Endothelial cell of umbilical vein (primary cell): ENCODE measurements around the gene GIT2. TPM values are rescaled to one million over a fixed set of nuclear protein-coding genes. Genes with fewer than 3 reads are reported as not detected.

ENCODE experiments used
- BruUV-seq: library from RNA; stranded (reverse); fragments of 400-500 nt; replicated peaks from 2 replicates; lab custom pipeline; 2021; lab: Mats Ljungman, UMichigan
- CTCF ChIA-PET: fragments of 300-600, 350-600 bp; sonication (Branson Sonifier 250); formaldehyde crosslinking; loops from one replicate; lab custom pipeline; 2021; ENCODE audit warnings: antibody characterized with exemption, inconsistent platforms; lab: Charles Lee
- POLR2A ChIA-PET: fragments of 300-600, 350-600 bp; sonication (Branson Sonifier 250); formaldehyde crosslinking; loops from one replicate; lab custom pipeline; 2021; ENCODE audit warnings: antibody characterized with exemption, inconsistent platforms; lab: Charles Lee
- DNase-seq: peaks from one replicate; pipeline ENCODE4 v3.0.0-alpha.2; 2011; ENCODE audit warnings: low read depth, low spot score
- FAIRE-seq: peaks from 2 replicates; lab custom pipeline; 2011; peaks lifted over from hg19 to GRCh38; lab: Jason Lieb, UNC
- H2AFZ ChIP-seq: 2 replicates; pipeline ENCODE4 v1.6.0; 2012; ENCODE audit warnings: low read depth, low read length, control low read depth, inconsistent platforms
- H3K27ac ChIP-seq: 2 replicates; pipeline ENCODE4 v1.5.1; 2011; ENCODE audit warnings: low read depth, mild to moderate bottlenecking, control low read depth, low read length, moderate library complexity; ENCODE audit not compliant: insufficient read depth
- H3K27me3 ChIP-seq, 2 experiments: 2 replicates each; pipeline versions ENCODE4 v1.6.0 to v1.6.1; 2011; ENCODE audit warnings: low read length in 2 of 2, mixed read lengths in 1 of 2; ENCODE audit not compliant: control insufficient read depth in 2 of 2, insufficient read depth in 2 of 2
- H3K36me3 ChIP-seq, 2 experiments: 2 replicates in 1 of 2; 3 replicates in 1 of 2; pipeline ENCODE4 v1.5.1; 2011; ENCODE audit warnings: low read length in 2 of 2, mild to moderate bottlenecking in 1 of 2, moderate library complexity in 1 of 2; ENCODE audit not compliant: control insufficient read depth in 2 of 2, insufficient read depth in 2 of 2; ENCODE audit errors: extremely low read depth in 1 of 2
- H3K4me1 ChIP-seq: 3 replicates; pipeline ENCODE4 v1.5.1; 2011; ENCODE audit warnings: mild to moderate bottlenecking, low read length; ENCODE audit not compliant: control insufficient read depth, insufficient read depth; ENCODE audit errors: extremely low read depth
- H3K4me2 ChIP-seq: 2 replicates; pipeline ENCODE4 v1.6.1; 2011; ENCODE audit warnings: low read length, control low read depth, mixed read lengths; ENCODE audit not compliant: insufficient read depth
- H3K4me3 ChIP-seq, 3 experiments: fragments of 200-600 bp in 1 of 3; sonication (generic), shearing (Covaris generic) in 1 of 3; replicated peaks in 1 of 3; 2 replicates each; pipeline ENCODE4 v1.5.1; 2011 to 2016; ENCODE audit warnings: control low read depth in 3 of 3, low read length in 3 of 3, mild to moderate bottlenecking in 2 of 3, inconsistent platforms in 1 of 3, low read depth in 1 of 3, moderate library complexity in 1 of 3; ENCODE audit not compliant: insufficient read depth in 1 of 3
- H3K79me2 ChIP-seq: 2 replicates; pipeline ENCODE4 v1.6.0; 2012; ENCODE audit warnings: low read length, inconsistent platforms; ENCODE audit not compliant: control insufficient read depth, insufficient read depth
- H3K9ac ChIP-seq: replicated peaks from 2 replicates; pipeline ENCODE3; 2011; ENCODE audit warnings: low read length, control low read depth; ENCODE audit not compliant: insufficient read depth; ENCODE audit errors: extremely low read depth
- H3K9me1 ChIP-seq: replicated peaks from 3 replicates; pipeline ENCODE4 v1.6.0; 2011; ENCODE audit warnings: mild to moderate bottlenecking, low read length; ENCODE audit not compliant: control insufficient read depth, insufficient read depth; ENCODE audit errors: extremely low read depth
- H3K9me3 ChIP-seq: replicated peaks from 2 replicates; pipeline ENCODE4 v1.5.1; 2012; ENCODE audit warnings: low read length, inconsistent platforms; ENCODE audit not compliant: control insufficient read depth, insufficient read depth
- H4K20me1 ChIP-seq: replicated peaks from 2 replicates; pipeline ENCODE3; 2011; ENCODE audit warnings: mild to moderate bottlenecking, low read length; ENCODE audit not compliant: control insufficient read depth, insufficient read depth; ENCODE audit errors: extremely low read depth
- CTCF ChIP-seq, 2 donors: IDR thresholded peaks; 1 replicate in 1 of 2; 2 replicates in 1 of 2; pipeline ENCODE4 v1.5.1; 2011; ENCODE audit warnings: low read length in 2 of 2, mild to moderate bottlenecking in 2 of 2, moderate library complexity in 2 of 2, control low read depth in 1 of 2, inconsistent platforms in 1 of 2, low read depth in 1 of 2; ENCODE audit not compliant: insufficient read depth in 1 of 2; ENCODE audit errors: extremely low read depth in 1 of 2
- EZH2 ChIP-seq: IDR thresholded peaks from 2 replicates; pipeline ENCODE4 v1.6.1; 2012; ENCODE audit warnings: borderline replicate concordance, low read depth, mild to moderate bottlenecking, moderate library complexity, low read length, inconsistent platforms; ENCODE audit not compliant: severe bottlenecking
- FOS ChIP-seq: IDR thresholded peaks from 2 replicates; pipeline ENCODE4 v1.6.1; 2011; ENCODE audit warnings: mild to moderate bottlenecking, low read length, moderate library complexity, borderline replicate concordance; ENCODE audit not compliant: insufficient read depth
- GATA2 ChIP-seq: IDR thresholded peaks from 2 replicates; pipeline ENCODE4 v1.7.0; 2011; ENCODE audit warnings: low read depth, mild to moderate bottlenecking, moderate library complexity, mixed read lengths, low read length; ENCODE audit not compliant: insufficient read length, insufficient read depth
- JUN ChIP-seq: IDR thresholded peaks from 2 replicates; pipeline ENCODE4 v1.6.1; 2011; ENCODE audit warnings: borderline replicate concordance, low read depth; ENCODE audit not compliant: insufficient read length, insufficient read depth
- MAX ChIP-seq: IDR thresholded peaks from 2 replicates; pipeline ENCODE4 v1.6.1; 2011; ENCODE audit not compliant: insufficient read depth, insufficient read length
- MYC ChIP-seq: IDR thresholded peaks from one replicate; pipeline ENCODE4 v1.6.1; 2011; ENCODE audit warnings: mild to moderate bottlenecking, low read depth, low read length
- POLR2A ChIP-seq: IDR thresholded peaks from 2 replicates; pipeline ENCODE4 v1.6.1; 2012; ENCODE audit warnings: low read depth, mild to moderate bottlenecking, control low read depth, low read length
- POLR2AphosphoS5 ChIP-seq: IDR thresholded peaks from 2 replicates; pipeline ENCODE4 v1.6.1; 2012; ENCODE audit warnings: low read depth, mild to moderate bottlenecking, control low read depth, low read length, moderate library complexity; ENCODE audit not compliant: insufficient read depth
- dilution Hi-C: fragments of 300-500 bp; cut with MboI; formaldehyde crosslinking; loops from one replicate; pipeline ENCODE4 v1.15.0; 2019; ENCODE audit warnings: low sequenced_read_pairs; ENCODE audit not compliant: extremely low pct_ligation_motif_present
- intact Hi-C: fragments of 100-400 bp; cut with micrococcal nuclease; formaldehyde crosslinking; loops from one replicate; pipeline ENCODE4 v1.10.0; 2022
- polyA plus RNA-seq, 4 experiments: library from polyadenylated mRNA; depleted of rRNA in 3 of 4; stranded (reverse) in 3 of 4; unstranded in 1 of 4; fragments of >200 nt; gene quantifications; 2 replicates each; pipeline versions ENCODE4 v1.2.1 to v1.2.3, GENCODE V29; 2011 to 2012; ENCODE audit warnings: missing spikeins in 1 of 4
- total RNA-seq: library from RNA; stranded (reverse); gene quantifications from 2 replicates; pipeline ENCODE4 v1.2.3, GENCODE V29; 2021

Gene GIT2
- total and polyA plus RNA-seq, 2 donors (not counting 3 experiments of a cell fraction or from before 2014, with no cell fraction given): 37.3 to 77.2 TPM

- Histone ChIP-seq H2AFZ (no peak overlapping the region), H3K9me1 (no peaks in the 10 kb centered on the region), H3K4me3 (no peak overlapping the region), H3K4me1 (no peaks in the 10 kb centered on the region), H3K27me3 (no peaks in the 10 kb centered on the region), H3K9me3 (no peaks in the 10 kb centered on the region), H3K27ac (no peak overlapping the region), H4K20me1 (no peaks in the 10 kb centered on the region), H3K4me2 (no peak overlapping the region), H3K36me3 (peaks cover 0 to 5% of the 10 kb centered on the region in 2 experiments), H3K9ac (no peak overlapping the region), H3K79me2 (no peaks in the 10 kb centered on the region)
- POLR2A ChIA-PET: no interaction called here
- TF ChIP-seq MAX (no peak), MYC (no peak), POLR2A (no peak), POLR2AphosphoS5 (no peak), FOS (no peak), EZH2 (no peak), CTCF (IDR thresholded peaks at IDR 0.05; ENCODE audit: extremely low read depth in 1 of 2, insufficient read depth in 1 of 2, low read depth in 1 of 2, low read length in 2 of 2) (no peak), JUN (no peak), GATA2 (no peak)
- BruUV-seq: no TSS peak
- DNase-seq (no peak), FAIRE-seq (no peak)
- intact Hi-C loops: no loop called here
- CTCF ChIA-PET: interaction anchor here (0.8 to 9.7 kb wide), 2 partner anchors 47 to 74 kb away, joined by 3 to 147 read pairs; no protein-coding TSS in a partner anchor
- dilution Hi-C loops: no loop called here
Observed at GRCh38 chr12:109925185-109925840, 70.9 kb downstream of the GIT2 start.
